Hematopoietic multipotent progenitor cell (in vitro differentiated cells): ENCODE data around the gene ABCC3. TPM values are rescaled to one million over a fixed set of nuclear protein-coding genes. Genes with fewer than 3 reads are reported as not detected.
"Not testable (repeated sequence)": the region's sequence is repeated elsewhere in the genome, so short reads cannot be mapped to it uniquely, and the experiment has no call there.

ENCODE experiments used
- DNase-seq, 3 donors: peaks; one replicate each; pipeline ENCODE4 v3.0.0-alpha.2; 2011 to 2015; ENCODE audit warnings: low read depth in 2 of 3, low spot score in 2 of 3
- total RNA-seq: library from RNA; depleted of rRNA; stranded (reverse); fragments of >200 nt; gene quantifications from one replicate; pipeline ENCODE4 v1.2.3, GENCODE V29; 2012

ABCC3 gene
- total RNA-seq, 1 donor, result 1.6 TPM

DNA sequence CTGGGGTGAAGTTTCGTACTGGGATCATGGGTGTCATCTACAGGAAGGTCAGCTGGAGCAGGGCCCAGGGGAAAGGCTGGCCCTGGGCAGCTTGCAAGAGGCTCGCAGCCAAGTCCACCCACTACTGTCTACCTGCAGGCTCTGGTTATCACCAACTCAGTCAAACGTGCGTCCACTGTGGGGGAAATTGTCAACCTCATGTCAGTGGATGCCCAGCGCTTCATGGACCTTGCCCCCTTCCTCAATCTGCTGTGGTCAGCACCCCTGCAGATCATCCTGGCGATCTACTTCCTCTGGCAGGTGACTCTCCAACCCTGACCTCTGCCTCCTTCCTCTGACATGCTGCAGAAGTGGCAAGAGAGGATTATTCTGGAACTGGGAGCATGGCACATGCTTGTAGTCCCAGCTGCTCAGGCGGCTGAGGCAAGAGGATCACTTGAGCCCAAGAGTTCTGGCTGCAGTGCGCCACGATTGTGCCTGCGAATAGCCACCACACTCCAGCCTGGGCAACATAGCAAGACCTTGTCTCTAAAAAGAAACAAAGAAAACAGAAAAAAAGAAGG, 29.2 kb downstream of the ABCC3 start:
- DNase-seq, result no peak

GRCh38 chr17:50664788-50665458, 30.2 kb downstream of the ABCC3 start:
- DNase-seq, result no peak

DNA sequence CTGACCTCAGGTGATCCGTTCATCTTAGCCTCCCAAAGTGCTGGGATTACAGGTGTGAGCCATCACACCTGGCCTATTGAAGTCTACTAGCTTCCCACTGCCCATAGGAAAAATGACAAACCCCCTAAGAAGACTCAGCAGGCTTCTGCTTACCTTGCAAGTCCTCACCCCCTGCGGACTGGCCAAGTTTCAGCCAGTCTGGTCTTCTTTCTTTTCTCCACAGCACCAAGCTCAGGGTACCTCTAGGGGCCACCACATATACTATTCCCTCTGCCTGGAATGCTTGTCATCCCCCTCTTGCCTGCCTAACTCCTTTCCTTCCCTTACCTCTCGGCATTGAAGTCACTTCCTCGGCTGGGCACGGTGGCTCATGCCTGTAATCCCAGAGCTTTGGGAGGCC, 31.2 kb downstream of the ABCC3 start:
- no peak for DNase-seq

- DNase-seq, result no peak
These were observed 31.6 kb downstream of the ABCC3 start for GRCh38 chr17:50666316-50666715.

DNA sequence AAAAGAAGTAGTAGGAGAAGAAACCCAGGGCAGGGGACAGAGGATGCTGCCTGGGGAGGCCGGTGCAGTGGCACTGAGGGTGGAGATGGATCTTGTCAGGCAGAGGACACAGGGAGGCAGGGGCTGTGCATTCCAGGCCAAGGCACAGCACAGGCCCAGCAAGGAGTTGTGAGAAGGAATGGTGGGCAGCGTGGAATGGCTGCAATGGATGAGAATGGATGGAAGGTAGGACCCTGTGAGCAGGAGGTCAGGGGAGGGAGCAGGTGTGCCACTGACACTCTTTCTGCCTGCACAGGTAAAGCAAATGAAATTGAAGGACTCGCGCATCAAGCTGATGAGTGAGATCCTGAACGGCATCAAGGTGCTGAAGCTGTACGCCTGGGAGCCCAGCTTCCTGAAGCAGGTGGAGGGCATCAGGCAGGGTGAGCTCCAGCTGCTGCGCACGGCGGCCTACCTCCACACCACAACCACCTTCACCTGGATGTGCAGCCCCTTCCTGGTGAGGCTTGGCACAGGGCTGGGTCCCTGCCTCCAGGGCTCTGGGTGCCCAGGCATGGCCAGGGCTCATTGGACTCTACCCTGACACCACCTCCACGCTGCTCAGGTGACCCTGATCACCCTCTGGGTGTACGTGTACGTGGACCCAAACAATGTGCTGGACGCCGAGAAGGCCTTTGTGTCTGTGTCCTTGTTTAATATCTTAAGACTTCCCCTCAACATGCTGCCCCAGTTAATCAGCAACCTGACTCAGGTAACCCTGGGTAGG, 32.8 kb downstream of the ABCC3 start:
- no peak for DNase-seq

DNA sequence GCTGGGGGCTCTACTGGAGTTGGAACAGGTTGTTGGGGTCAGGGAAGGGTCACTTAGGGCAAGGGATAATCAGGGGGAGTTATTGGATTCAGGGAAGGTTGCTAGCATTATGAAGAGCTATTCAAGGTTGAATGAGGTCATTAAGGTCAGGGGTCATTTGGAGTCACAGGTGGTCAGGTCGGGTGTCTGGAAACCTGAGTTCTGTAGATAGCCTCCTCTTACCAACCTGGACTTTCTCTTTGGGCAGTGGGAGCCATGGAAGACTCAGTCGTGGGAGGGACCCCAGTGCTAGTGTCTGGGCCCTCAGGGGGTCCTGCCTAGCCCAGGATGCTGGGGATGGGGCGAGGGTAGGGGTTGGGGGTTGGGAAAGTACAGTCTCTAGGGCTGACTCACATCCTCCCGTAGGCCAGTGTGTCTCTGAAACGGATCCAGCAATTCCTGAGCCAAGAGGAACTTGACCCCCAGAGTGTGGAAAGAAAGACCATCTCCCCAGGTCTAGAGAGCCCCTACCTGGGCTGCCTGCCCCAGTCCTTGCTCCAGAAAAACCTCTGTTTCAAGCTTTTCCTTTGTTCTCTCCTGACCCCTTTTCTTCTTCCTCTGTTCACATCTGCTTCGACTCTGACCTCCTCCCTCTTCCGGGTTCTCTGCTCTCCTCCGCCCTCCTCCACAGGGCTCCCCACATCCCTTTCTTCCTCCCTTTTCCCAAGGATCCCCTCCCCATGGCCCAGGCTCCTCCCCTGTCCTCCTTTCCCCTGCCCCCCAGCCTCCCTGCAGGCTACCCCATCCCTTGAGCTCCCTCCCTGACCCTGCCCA, 33.5 kb downstream of the ABCC3 start:
- DNase-seq, result no peak

DNA sequence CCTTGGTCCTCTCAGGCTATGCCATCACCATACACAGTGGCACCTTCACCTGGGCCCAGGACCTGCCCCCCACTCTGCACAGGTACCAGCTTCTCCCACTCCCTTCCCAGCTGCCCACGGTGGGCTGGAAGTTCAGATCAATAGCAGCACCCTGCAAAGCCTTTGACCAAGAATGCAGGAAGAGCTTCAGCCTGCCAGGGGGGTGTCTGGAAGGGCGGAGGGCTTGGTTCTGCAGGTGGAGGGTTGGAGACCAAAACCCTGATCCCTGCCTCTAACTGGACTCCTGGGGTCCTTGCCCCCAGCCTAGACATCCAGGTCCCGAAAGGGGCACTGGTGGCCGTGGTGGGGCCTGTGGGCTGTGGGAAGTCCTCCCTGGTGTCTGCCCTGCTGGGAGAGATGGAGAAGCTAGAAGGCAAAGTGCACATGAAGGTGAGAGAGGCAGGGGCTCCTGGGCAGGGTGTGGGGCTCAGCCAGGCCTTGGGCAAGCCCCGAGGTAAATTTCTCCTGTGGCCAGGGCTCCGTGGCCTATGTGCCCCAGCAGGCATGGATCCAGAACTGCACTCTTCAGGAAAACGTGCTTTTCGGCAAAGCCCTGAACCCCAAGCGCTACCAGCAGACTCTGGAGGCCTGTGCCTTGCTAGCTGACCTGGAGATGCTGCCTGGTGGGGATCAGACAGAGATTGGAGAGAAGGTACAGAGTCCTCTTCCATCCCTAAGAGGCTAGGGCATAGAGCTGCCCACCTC, 34.3 kb downstream of the ABCC3 start:
- DNase-seq, result no peak

DNA sequence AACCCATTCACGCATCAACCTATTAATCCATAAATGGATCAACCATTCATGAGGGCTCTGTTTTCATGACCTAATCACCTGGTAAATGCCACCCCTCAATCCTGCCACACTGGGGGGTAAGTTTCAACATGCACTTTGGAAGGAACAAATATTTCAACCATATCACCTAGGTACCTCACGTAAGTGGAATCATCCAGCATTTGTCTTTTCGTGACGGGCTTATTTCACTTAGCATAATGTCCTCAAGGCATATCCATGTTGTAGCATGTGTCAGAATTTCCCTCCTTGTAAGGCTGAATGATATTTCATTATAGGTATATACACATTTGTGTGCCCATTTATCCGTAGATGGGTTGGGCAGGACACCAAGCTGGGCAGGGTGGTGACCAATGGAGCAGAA, 37.4 kb downstream of the ABCC3 start:
- no peak for DNase-seq

GRCh38 chr17:50672831-50673551, 38.3 kb downstream of the ABCC3 start:
- DNase-seq, result no peak

DNA sequence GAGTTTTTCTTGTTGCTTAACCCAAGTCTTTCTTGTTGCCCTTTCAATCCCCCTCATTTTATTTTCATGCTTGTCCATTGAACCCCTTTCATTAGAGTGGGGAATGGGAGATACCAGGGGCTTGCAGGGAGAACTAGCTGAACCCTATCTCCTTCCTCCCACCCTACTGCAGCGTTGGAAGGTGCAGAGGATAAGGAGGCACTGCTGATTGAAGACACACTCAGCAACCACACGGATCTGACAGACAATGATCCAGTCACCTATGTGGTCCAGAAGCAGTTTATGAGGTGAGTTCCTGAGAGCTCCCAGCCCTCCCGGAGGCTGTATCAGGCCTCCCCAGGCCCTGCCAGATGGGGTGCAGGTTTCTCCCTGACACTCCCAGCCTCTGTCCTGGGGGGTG, 40.5 kb downstream of the ABCC3 start:
- DNase-seq, result no peak

DNA sequence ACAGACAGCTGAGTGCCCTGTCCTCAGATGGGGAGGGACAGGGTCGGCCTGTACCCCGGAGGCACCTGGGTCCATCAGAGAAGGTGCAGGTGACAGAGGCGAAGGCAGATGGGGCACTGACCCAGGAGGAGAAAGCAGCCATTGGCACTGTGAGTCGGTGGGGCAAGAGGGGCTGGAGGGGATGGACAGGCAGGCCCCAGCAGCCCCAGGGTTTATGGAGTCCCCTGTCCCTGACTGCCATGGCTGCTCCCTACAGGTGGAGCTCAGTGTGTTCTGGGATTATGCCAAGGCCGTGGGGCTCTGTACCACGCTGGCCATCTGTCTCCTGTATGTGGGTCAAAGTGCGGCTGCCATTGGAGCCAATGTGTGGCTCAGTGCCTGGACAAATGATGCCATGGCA, 40.9 kb downstream of the ABCC3 start:
- no peak for DNase-seq

- DNase-seq, result no peak
These were observed 41.6 kb downstream of the ABCC3 start for GRCh38 chr17:50676065-50676975.

GRCh38 chr17:50677851-50678375, 43.2 kb downstream of the ABCC3 start:
- DNase-seq, result no peak

DNA sequence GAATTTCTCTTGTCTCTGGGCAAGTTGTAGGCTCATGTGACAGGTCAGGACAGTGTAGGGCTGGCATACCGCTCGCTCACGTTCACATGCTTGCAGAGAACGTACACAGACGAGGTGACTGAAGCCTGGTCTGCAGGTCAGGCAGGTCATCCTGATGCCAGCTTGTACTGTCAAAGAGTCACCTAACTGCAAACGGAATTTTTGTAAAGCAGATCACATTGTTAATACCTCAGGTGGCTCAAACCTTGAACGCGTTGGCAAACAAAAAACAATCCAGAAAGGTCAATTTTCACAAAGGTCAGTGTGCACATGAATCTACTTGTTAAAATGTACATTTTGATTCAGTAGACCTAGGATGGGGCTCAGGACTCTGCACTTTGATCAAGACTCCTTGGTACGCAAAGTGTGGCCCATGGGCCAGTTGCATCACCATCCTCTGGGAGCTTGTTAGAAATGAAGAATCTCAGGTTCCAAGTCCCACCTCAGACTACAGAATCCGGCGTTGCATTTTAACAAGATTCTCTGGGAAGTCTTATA, 44.4 kb downstream of the ABCC3 start:
- no peak for DNase-seq

- no peak for DNase-seq
These were observed 45.4 kb downstream of the ABCC3 start for GRCh38 chr17:50680126-50680525.

DNA sequence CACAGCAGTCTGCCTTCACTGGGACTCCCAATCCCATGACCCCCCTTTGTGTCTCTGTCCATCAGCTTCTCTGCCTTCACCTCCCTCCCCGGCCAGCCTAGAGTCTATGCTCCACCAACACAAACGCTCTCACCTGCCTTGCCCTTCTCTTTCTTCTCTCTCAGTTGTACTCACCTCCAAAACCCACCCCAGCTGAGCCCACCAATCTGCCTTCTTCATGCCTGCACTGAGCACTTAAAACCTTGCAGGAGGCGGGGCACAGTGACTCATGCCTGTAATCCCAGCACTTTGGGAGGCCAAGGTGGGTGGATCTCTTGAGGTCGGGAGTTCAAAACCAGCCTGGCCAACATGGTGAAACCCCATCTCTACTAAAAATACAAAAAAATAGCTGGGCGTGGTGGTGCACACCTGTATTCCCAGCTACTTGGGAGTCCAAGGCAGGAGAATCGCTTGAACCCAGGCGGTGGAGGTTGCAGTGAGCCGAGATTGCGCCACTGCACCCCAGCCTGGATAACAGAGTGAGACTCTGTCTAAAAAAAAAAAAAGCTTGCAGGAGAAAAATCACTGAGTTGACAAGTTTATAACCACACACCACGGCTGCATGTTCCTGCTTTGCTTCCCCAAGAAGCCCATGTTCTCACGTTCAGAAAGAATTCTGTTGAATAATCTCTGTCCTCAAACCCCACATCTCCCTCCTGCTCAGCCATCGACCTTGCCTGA, 46.0 kb downstream of the ABCC3 start:
- DNase-seq, result not testable (repeated sequence)
